HTERT RPE-1 (cell line): ENCODE results near the gene SNX9.
"Not testable (repeated sequence)": the region's sequence is repeated elsewhere in the genome, so short reads cannot be mapped to it uniquely, and the experiment has no call there.

Experiments
- in situ Hi-C: fragments of 300-500 bp; cut with MboI; formaldehyde crosslinking; loops from 4 replicates; pipeline ENCODE4 v1.14.3; 2020; ENCODE audit warnings: low sequenced_read_pairs

The SNX9 gene

DNA sequence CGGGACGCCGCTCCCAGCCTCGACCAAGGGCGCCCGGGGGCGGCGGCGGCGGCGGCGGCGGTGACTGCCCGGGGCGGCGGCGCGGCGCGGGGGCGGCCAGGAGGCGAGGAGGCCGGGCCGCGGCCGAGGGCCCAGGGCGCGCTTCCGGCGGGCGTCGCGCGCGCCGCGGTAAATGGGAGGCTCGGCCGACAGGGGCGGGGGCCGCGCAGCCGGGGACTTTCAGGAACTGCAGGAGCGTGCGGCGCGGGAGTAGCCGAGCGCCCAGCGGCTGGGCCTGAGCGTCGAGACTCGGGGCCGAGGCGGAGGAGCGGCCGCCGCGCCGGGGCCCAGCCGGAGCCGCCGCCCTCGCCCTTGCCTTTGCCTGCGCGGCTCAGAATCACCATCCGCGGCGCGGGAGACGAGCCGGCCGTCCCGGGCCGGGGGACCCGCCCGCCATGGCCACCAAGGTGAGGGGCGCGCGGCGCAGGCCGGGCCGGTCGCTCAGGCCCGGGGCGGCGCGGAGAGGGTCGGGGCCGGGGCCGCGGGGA lies at the start of gene SNX9:
Gene SNX9, plus strand, starts transcription at position 246 of the 527 bp plus-strand sequence. Its CDS starts 189 bp downstream, at position 435.
- in situ Hi-C loops, result no loop called here

DNA sequence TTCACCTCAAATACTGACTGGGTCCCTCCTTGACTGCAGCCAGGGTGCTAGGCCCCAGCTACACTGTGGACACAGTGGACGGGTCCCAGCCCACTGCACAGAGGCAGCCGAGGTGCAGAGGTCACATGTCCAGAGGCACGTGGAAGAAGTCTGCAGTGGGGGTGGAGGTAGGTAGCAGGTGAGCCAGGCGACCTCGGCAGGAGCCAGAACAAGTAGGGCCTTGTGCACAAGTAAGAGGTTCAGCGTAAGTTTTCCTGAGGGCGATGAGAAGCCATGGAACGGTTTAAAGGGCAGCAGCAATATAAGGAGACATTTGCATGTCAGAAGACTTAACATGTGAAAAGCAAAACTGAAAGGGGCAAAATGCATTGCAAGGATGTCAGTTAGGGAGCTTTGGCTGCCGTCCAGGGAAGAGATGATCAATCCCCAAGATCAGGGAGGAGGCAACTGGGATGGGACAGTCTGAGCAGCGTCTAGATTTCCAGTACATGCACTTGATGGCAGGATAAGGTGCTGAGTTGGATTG lies 49.7 kb upstream of the SNX9 start:
- in situ Hi-C loops, result no loop called here

DNA sequence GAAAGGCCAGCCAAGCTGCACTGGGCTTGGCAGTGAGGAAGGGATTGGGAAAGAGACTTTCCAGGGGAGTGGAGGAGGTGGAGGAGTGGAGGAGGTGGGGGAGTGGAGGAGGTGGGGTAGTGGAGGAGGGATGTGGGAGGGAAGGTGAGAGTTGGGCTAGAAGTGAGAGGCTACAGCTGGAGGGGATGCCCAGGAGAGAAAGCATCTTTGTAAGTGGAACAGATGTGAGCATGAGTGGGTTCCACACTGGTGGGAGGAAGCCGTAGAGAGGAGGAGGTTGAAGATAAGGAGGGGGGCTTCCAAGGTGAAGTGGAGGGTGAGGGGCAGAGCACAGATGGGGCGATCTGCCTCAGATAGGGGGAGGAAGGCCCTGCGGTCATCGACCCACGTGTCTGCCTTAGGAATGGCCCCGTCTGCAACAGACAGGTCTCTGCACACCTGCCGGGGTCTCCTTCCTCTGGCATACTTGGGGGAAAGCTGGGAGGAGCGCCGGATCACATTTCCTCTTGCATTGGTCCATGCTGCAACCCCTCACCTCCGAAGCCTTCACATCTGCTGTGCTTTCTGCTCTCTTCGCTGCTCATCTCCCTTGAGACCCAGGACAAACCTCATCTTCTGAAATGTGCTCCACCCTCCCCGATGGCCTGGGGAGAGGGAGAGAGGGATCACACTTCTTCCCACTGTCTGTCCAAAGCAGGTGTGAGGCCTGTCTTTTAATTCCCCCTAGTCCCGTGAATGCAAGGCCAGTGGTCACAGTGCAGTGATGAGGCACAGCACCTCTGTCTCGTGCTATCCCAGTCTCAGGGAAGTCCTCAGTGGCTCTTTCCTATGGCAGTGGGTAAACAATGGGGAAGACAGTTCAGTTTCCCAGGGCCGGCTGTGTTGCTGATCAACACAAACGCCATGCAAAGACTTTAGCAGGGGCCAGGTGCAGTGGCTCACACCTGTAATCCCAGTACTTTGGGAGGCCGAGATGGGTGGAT lies 48.6 kb upstream of the SNX9 start:
- in situ Hi-C loops, result no loop called here

DNA sequence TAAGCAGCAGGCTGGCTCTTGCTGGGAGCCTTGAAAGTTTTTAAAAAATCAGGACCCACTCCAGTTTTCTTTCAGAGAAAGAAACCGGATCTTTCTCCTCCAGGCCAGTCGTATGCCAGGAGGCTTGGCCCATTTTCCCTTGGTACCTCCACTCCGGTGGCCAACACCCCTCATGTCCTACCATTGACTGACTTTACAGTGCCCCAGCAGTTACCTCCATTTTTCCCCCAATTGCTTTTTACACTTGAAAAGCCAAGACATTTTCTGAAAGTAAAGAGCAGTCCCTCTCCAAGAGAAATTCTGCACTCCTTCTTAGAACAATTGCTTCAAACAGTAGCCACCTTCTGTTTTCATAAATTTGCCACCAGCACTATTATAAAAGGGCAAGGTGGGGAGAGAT lies 47.7 kb upstream of the SNX9 start:
- in situ Hi-C loops, result no loop called here

DNA sequence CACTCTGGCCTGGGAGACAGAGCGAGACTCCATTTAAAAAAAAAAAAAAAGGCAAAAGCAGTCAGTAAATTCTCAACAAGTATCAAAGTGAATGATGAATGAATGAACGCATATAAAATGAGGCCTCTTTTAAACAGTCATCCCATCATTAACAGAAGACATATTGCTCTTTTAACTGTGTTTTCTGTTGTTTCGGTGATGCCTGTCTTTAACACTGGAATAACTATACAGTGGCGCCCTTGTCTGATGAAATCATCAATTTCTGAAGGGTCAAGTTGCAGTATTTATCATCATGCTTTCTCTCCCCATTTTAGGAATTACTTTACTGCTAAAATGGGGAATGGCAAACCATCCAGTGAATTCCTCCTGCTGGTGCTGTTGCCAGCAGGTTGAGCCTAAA lies 45.7 kb upstream of the SNX9 start:
- in situ Hi-C loops, result no loop called here

DNA sequence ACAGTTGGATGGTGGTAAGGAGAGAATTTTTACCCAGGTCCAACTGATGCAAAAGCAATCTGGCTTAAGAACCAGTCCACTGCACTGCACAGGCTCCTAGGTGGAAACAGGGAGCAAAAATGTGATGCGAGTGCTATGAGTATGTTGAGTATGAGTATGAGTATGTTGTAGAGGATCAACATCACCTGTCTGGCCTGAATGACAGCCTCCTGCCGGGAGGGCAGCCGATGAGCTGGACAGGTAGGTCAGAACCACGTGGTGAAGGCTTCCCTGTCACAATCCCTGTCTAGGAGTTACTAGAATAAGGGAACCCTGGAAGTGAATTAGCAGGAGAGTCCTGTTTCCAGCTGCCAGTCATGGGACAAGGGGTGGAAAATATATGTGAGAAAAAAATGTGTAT lies 44.3 kb upstream of the SNX9 start:
- in situ Hi-C loops, result no loop called here

DNA sequence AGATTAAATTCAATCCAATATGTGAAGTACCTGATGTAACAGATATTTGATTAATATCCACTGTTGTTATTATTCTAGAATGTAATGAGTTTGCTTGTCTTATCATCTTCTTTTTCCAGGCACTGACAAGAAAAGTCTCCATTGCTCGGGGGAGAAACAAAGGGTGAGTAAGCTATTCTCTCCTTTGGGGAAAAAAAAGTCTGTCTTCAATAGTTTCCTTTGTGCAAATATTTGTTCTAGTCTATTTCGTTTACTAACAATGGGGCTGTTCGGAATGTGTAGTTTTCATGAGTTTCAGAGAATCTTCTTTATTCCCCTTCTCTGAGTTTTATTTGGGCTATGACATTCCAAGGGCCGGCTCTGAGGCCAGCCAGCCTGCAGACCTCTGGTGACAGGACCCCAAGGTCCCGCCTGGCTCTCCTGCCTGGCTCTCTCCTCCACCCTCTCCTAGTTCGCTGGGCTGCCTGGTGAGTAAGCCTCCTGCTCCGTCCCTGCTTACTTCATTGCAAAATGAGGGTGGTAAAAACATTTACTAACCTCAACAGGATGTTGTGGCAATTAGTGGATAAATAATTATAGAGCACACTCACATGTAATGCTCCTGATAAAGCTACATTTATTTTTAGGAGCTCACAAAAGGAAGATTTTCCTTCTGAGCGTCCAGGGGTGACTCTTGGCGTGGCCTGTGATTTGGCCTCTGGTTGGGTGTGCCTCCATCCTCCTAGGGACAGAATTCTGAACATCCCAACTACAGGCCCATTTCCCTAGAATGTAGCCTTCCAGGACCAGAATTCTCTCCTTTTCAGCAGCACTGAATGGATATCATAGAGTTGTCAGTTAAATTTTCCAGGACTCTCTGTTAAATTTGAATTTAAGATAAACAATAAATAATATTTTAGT lies 43.1 kb upstream of the SNX9 start:
- in situ Hi-C loops, result no loop called here

DNA sequence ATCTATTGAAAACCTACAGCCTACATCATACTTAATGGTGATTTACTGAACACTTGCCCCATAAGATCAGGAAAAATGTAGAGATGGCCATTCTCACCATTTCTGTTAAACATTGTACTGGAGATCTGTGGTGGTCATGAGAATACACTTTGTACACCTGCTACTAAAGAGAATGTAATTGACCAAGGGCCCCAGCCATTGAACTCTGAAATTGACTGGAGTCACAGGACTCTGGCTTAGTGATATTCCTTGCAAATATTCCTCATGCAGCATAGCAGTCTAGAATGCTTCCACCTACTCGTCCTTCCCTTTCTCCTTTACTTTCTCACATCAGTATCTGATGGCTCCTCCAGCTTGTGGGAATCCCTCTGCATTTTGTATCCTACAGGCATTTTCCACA lies 37.4 kb upstream of the SNX9 start:
- in situ Hi-C loops, result no loop called here

DNA sequence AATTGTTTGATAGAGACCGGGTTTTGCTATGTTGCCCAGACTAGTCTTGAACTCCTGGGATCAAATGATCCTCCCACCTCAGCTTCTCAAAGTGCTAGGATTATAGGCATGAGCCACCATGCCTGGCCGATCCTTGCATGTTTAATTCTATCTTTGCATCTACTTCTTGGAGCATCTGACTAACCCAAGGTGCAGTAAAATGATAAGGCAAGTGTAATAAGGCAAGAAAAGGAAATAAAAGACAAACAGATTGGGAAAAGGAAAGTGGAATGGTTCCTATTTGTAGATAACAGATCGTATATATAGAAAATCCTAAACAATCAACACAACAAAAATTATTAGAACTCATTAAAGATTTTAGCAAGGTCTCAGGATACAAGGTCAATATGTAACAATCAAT lies 36.8 kb upstream of the SNX9 start:
- in situ Hi-C loops, result no loop called here

DNA sequence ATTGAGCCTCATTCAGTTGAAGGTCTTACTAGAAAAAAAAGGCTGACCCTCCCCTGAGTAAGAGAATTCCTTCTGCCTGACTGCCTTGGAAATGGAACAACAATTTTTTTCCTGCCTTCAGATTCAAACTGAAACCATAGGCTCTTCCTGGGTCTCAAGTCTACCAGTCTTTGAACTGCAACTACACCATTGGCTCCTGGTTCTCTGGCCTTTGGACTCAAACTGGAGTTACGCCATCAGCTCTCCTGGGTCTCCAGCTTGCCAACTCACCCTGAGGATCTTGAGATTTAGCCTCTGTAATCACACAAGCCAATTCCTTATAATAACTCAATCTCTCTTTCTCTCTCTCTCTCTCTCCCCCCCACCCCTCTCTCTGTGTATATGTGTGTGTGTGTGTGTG lies 36.0 kb upstream of the SNX9 start:
- in situ Hi-C loops, result no loop called here

DNA sequence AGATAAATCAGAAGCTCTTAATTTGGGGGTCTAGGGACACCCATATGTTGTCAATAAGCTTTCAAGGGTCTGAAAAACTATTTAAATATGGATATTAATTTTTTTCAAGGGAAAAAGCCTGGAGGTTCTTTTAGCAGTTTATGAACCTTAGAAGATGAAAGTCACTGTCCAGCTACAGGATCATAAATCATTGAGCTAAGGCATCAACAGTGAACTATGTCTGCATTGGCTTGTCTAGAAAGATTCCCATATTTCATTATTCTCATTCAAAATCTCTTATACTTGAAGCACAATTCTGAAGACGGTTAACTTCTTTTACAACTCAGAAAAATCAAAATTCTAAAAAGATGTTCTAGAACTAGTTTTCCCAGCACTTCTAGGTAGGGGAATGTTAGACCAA lies 34.9 kb upstream of the SNX9 start:
- in situ Hi-C loops, result no loop called here

DNA sequence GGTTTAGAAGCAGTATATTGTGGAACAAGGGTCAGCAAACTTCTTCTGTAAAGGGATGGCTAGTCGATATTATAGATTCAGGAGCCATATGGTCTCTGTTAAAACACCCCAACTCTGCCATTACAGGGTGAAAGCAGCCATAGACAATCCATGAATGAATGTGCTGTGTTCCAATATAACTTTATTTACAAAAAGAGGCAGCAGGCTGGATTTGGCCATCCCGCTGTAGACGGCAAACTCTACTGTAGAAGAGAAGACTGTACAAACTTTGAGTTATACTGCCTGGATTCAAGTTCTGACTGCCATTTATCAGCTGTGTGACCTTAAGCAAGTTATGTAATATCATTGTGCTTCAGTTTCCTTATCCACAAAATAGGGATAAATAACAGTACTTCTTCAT lies 33.7 kb upstream of the SNX9 start:
- in situ Hi-C loops, result no loop called here

DNA sequence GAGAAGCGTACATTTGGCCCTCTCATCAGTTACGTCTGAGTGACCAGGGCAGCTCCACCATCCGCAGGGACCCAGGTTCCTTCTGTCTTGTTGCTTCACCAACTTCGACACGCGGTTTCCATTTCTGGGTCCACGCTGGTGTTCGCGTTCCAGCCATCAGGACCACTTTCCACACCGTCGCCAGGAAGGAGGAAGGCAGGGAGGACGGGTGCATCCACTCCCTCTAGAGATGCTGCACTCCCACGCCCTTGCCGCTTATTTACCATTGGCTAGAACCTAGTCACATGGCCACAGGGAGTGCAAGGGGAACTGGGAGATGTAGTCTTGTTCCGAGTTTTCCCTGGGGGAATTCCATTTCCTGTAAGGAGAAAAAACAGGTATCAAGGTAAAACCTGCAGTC lies 33.2 kb upstream of the SNX9 start:
- in situ Hi-C loops, result no loop called here

DNA sequence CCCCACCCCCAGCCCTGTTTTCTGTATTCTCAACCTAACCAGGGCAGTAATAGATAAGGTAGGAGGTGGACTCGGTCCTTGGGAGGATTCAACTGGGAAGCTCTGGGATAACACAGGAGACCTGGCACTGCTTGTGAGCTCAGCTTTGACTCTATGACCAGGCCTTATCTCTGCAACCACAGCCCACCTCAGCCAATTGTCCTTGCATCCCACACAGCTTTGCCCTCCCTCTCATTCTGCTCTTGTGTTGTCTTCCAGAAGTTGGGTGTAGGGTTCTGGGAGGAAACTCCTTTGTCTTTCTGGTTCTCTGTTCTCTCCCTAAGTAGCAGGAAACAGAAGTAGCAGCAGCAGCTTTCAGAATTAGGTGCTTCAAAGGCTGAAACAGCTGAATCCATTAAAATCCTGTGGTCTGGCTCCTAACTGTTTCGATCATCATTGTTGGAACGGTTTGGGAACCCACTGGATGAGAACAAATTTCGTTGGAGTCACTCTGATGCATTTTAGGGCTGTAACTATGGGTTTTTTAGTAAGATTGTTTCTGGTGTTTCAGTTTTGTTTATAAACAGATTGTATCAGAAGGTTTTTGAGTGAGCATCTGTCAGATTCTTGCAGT lies 32.4 kb upstream of the SNX9 start:
- in situ Hi-C loops, result no loop called here

DNA sequence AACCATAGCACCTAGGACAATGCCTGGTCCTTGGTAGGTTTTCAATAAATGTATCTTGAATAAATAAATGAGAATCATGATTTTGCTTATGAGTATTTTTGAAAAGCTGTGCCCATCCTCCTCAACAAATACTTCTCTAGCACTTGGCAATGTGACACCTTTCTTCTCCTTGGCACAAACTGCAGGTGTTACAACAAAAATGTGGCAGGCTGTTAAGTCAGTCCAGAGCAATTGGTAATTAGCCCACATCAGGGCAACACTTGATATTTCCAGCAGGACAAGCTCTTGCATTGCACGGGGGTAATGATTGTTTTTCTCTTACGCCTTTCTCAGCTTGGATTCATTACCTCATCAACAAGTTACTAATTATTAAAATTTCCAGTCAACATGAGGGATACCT lies 31.6 kb upstream of the SNX9 start:
- in situ Hi-C loops, result no loop called here

DNA sequence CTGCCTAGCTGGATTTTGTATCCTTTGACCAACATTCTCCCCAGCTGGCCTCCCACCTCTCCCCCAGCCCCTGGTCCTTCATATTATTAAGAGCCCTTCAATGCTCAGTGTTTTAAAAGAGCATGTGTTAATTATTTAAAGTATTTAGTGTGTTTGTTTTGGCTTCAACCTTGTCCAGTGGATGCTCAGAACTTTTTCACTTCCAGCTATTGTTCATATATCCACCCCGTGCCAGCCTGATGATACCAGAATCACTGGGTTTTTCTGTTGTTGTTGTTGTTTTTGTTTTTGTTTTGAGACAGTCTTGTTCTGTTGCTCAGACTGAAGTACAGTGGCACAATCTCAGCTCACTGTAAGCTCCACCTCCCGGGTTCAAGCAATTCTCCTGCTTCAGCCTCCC lies 30.4 kb upstream of the SNX9 start:
- in situ Hi-C loops, result no loop called here

DNA sequence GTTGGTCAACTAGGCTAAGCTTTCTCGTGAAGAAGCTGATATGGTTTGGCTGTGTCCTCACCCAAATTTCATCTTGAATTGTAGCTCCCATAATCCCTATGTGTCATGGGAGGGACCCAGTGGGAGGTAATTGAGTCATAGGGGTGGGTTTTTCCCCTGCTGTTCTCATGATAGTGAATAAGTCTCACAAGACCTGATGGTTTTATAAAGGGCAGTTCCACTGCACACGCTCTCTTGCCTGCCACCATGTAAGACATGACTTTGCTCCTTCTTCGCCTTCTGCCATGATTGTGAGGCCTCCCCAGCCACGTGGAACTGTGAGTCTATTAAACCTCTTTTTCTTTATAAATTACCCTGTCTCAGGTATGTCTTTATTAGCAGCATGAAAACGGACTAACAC lies 29.0 kb upstream of the SNX9 start:
- in situ Hi-C loops, result not testable (repeated sequence)

DNA sequence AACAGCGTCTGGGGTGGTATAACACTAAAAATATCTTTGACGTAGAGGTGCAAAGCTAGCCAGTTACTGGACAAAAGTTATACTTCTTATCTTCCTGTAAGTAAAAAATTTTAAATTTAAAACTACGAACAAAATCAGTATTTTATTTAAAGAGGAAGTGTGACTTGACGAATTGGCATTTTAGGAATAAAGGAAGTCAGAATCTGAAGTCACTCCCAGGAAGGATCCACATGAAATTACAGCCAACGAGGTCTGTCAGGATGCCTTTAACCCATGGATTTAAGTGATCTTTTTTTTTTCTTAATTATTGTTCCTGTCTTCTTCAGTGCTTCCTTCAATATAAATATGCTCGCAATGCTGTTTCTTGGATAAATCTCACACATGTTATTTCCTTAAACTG lies 27.2 kb upstream of the SNX9 start:
- in situ Hi-C loops, result no loop called here

DNA sequence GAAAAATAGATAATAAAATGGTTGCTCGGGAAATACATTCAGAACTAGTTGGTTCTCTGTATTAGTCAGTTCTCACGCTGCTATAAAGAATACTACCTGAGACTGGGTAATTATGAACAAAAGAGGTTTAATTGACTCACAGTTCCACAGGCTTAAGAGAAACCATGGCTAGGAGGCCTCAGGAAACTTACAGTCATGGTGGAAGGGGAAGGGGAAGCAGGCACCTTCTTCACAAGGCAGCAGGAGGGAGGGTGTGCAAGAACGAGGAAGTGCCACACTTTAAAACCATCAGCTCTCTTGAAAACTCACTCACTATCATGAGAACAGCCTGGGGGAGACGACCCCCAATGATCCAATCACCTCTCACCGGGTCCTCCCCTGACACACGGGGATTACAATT lies 24.2 kb upstream of the SNX9 start:
- in situ Hi-C loops, result no loop called here

DNA sequence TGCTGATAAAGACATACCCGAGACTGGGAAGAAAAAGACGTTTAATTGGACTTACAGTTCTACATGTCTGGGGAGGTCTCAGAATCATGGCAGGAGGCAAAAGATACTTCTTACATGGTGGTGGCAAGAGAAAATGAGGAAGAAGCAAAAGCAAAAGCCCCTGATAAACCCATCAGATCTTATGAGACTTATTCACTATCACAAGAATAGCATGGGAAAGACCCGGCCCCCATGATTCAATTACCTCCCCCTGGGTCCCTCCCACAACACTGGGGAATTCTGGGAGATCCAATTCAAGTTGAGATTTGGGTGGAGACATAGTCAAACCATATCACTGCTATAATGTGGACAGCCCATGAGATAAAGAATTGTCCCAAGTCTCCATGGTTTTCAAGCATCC lies 23.5 kb upstream of the SNX9 start:
- in situ Hi-C loops, result not testable (repeated sequence)
